ENCODE results near the gene RAD51B.

RAD51B gene

GRCh38 chr14:68547305-68548193 is 728.0 kb downstream of the RAD51B start:
- peaks cover 1% of the 10 kb centered on the region for H3K36me3 Mint-ChIP-seq
- no peak overlapping the region for H3K4me3 Mint-ChIP-seq
- peaks cover 19% of the 10 kb centered on the region for H3K4me1 Mint-ChIP-seq
- ATAC-seq (ENCODE audit: low read depth) = no peak
- DNase-seq (ENCODE audit: low spot score in 2 of 2) = no peak
- H3K9me3 Mint-ChIP-seq = peaks cover 1% of the 10 kb centered on the region
- no peaks in the 10 kb centered on the region for H3K27me3 Mint-ChIP-seq
- H3K27ac Mint-ChIP-seq = no peak overlapping the region

- Mint-ChIP-seq H3K4me1 (peaks cover 27% of the 10 kb centered on the region), H3K27me3 (no peaks in the 10 kb centered on the region), H3K9me3 (peaks cover 1% of the 10 kb centered on the region), H3K27ac (no peak overlapping the region), H3K36me3 (peaks cover 1% of the 10 kb centered on the region), H3K4me3 (no peak overlapping the region)
- DNase-seq (ENCODE audit: low spot score in 2 of 2) (no peak), ATAC-seq (ENCODE audit: low read depth) (no peak)
Observed at GRCh38 chr14:68548194-68549076, 728.9 kb downstream of the RAD51B start.

- Mint-ChIP-seq H3K4me3 (no peak overlapping the region), H3K9me3 (no peaks in the 10 kb centered on the region), H3K36me3 (no peaks in the 10 kb centered on the region), H3K4me1 (peaks cover 28% of the 10 kb centered on the region), H3K27ac (no peak overlapping the region), H3K27me3 (no peaks in the 10 kb centered on the region)
- no peak for ATAC-seq (ENCODE audit: low read depth)
- no peak for DNase-seq (ENCODE audit: low spot score in 2 of 2)
Observed at GRCh38 chr14:68550338-68550715, 730.7 kb downstream of the RAD51B start.

GRCh38 chr14:68551045-68551683 is 731.6 kb downstream of the RAD51B start:
- no peaks in the 10 kb centered on the region for H3K9me3 Mint-ChIP-seq
- no peaks in the 10 kb centered on the region for H3K27me3 Mint-ChIP-seq
- H3K36me3 Mint-ChIP-seq = no peaks in the 10 kb centered on the region
- DNase-seq (ENCODE audit: low spot score in 2 of 2) (no peak), ATAC-seq (ENCODE audit: low read depth) (no peak)
- H3K4me1 Mint-ChIP-seq = peaks cover 25% of the 10 kb centered on the region
- H3K27ac Mint-ChIP-seq = no peak overlapping the region
- no peak overlapping the region for H3K4me3 Mint-ChIP-seq

GRCh38 chr14:68552075-68552474 is 732.5 kb downstream of the RAD51B start:
- ATAC-seq (ENCODE audit: low read depth) (no peak), DNase-seq (ENCODE audit: low spot score in 2 of 2) (no peak)
- Mint-ChIP-seq H3K4me3 (no peak overlapping the region), H3K36me3 (no peaks in the 10 kb centered on the region), H3K27me3 (no peaks in the 10 kb centered on the region), H3K4me1 (peaks cover 26% of the 10 kb centered on the region), H3K9me3 (no peaks in the 10 kb centered on the region), H3K27ac (no peak overlapping the region)

GRCh38 chr14:68552602-68553001 is 733.0 kb downstream of the RAD51B start:
- peaks cover 24% of the 10 kb centered on the region for H3K4me1 Mint-ChIP-seq
- H3K4me3 Mint-ChIP-seq = no peak overlapping the region
- DNase-seq (ENCODE audit: low spot score in 2 of 2) = no peak
- no peak for ATAC-seq (ENCODE audit: low read depth)
- no peaks in the 10 kb centered on the region for H3K9me3 Mint-ChIP-seq
- H3K36me3 Mint-ChIP-seq = peaks cover 2% of the 10 kb centered on the region
- H3K27ac Mint-ChIP-seq = peak overlapping the region; percentile 72
- H3K27me3 Mint-ChIP-seq = no peaks in the 10 kb centered on the region

GRCh38 chr14:68553311-68553710 is 733.7 kb downstream of the RAD51B start:
- no peak for ATAC-seq (ENCODE audit: low read depth)
- H3K9me3 Mint-ChIP-seq = no peaks in the 10 kb centered on the region
- H3K27me3 Mint-ChIP-seq = no peaks in the 10 kb centered on the region
- H3K36me3 Mint-ChIP-seq = peaks cover 2% of the 10 kb centered on the region
- H3K4me3 Mint-ChIP-seq = no peak overlapping the region
- DNase-seq (ENCODE audit: low spot score in 2 of 2) = no peak
- peak overlapping the region; percentile 72 for H3K27ac Mint-ChIP-seq
- H3K4me1 Mint-ChIP-seq = peaks cover 24% of the 10 kb centered on the region

GRCh38 chr14:68554231-68554630 is 734.7 kb downstream of the RAD51B start:
- ATAC-seq (ENCODE audit: low read depth) (no peak), DNase-seq (ENCODE audit: low spot score in 2 of 2) (no peak)
- no peaks in the 10 kb centered on the region for H3K9me3 Mint-ChIP-seq
- H3K4me1 Mint-ChIP-seq = peaks cover 24% of the 10 kb centered on the region
- no peak overlapping the region for H3K4me3 Mint-ChIP-seq
- peak overlapping the region; percentile 7 for H3K27ac Mint-ChIP-seq
- peaks cover 4% of the 10 kb centered on the region for H3K36me3 Mint-ChIP-seq
- H3K27me3 Mint-ChIP-seq = no peaks in the 10 kb centered on the region

- no peak overlapping the region for H3K4me3 Mint-ChIP-seq
- H3K27me3 Mint-ChIP-seq = no peaks in the 10 kb centered on the region
- H3K36me3 Mint-ChIP-seq = peaks cover 4% of the 10 kb centered on the region
- no peaks in the 10 kb centered on the region for H3K9me3 Mint-ChIP-seq
- no peak for ATAC-seq (ENCODE audit: low read depth)
- H3K27ac Mint-ChIP-seq = no peak overlapping the region
- no peak for DNase-seq (ENCODE audit: low spot score in 2 of 2)
- H3K4me1 Mint-ChIP-seq = peaks cover 24% of the 10 kb centered on the region
Observed at GRCh38 chr14:68556253-68556652, 736.7 kb downstream of the RAD51B start.

- ATAC-seq (ENCODE audit: low read depth) (no peak), DNase-seq (ENCODE audit: low spot score in 2 of 2) (no peak)
- no peaks in the 10 kb centered on the region for H3K9me3 Mint-ChIP-seq
- peaks cover 4% of the 10 kb centered on the region for H3K36me3 Mint-ChIP-seq
- H3K4me1 Mint-ChIP-seq = peaks cover 18% of the 10 kb centered on the region
- H3K27ac Mint-ChIP-seq = no peak overlapping the region
- H3K27me3 Mint-ChIP-seq = no peaks in the 10 kb centered on the region
- no peak overlapping the region for H3K4me3 Mint-ChIP-seq
Observed at GRCh38 chr14:68557648-68558047, 738.1 kb downstream of the RAD51B start.

GRCh38 chr14:68558096-68558495 is 738.5 kb downstream of the RAD51B start:
- H3K4me3 Mint-ChIP-seq = no peak overlapping the region
- no peaks in the 10 kb centered on the region for H3K9me3 Mint-ChIP-seq
- peaks cover 15% of the 10 kb centered on the region for H3K4me1 Mint-ChIP-seq
- no peak for DNase-seq (ENCODE audit: low spot score in 2 of 2)
- H3K36me3 Mint-ChIP-seq = peaks cover 4% of the 10 kb centered on the region
- no peak overlapping the region for H3K27ac Mint-ChIP-seq
- H3K27me3 Mint-ChIP-seq = no peaks in the 10 kb centered on the region
- no peak for ATAC-seq (ENCODE audit: low read depth)

- Mint-ChIP-seq H3K27ac (no peak overlapping the region), H3K27me3 (no peaks in the 10 kb centered on the region), H3K9me3 (no peaks in the 10 kb centered on the region), H3K4me1 (peaks cover 11% of the 10 kb centered on the region), H3K4me3 (no peak overlapping the region), H3K36me3 (peaks cover 4% of the 10 kb centered on the region)
- DNase-seq (ENCODE audit: low spot score in 2 of 2) (no peak), ATAC-seq (ENCODE audit: low read depth) (no peak)
Observed at GRCh38 chr14:68559949-68560348, 740.4 kb downstream of the RAD51B start.

- DNase-seq (ENCODE audit: low spot score in 2 of 2) = no peak
- Mint-ChIP-seq H3K27me3 (no peaks in the 10 kb centered on the region), H3K4me3 (no peak overlapping the region), H3K4me1 (peaks cover 9% of the 10 kb centered on the region), H3K27ac (no peak overlapping the region), H3K36me3 (peaks cover 4% of the 10 kb centered on the region), H3K9me3 (no peaks in the 10 kb centered on the region)
- no peak for ATAC-seq (ENCODE audit: low read depth)
Observed at GRCh38 chr14:68561531-68562007, 742.0 kb downstream of the RAD51B start.

- Mint-ChIP-seq H3K4me1 (peaks cover 9% of the 10 kb centered on the region), H3K9me3 (no peaks in the 10 kb centered on the region), H3K4me3 (no peak overlapping the region), H3K27me3 (no peaks in the 10 kb centered on the region), H3K36me3 (peaks cover 3% of the 10 kb centered on the region), H3K27ac (no peak overlapping the region)
- ATAC-seq (ENCODE audit: low read depth) (no peak), DNase-seq (ENCODE audit: low spot score in 2 of 2) (no peak)
Observed at GRCh38 chr14:68562911-68563250, 743.3 kb downstream of the RAD51B start.

Measured in memory B cell (primary cell).